HepG2 (cell line): Measurements from ENCODE around the gene CLDN15. TPM values are rescaled to one million over a fixed set of nuclear protein-coding genes. Genes with fewer than 3 reads are reported as not detected.

Experiments
- AGO1 ChIP-seq: fragments of 200-400 bp; formaldehyde crosslinking; IDR thresholded peaks from 2 replicates; pipeline ENCODE4 v1.6.1; 2017; ENCODE audit warnings: mild to moderate bottlenecking, low read depth, low read length, moderate library complexity; ENCODE audit not compliant: poor library complexity, severe bottlenecking
- FOXA3 ChIP-seq: IDR thresholded peaks from 2 replicates; pipeline ENCODE4 v1.6.1; 2016; ENCODE audit warnings: missing genetic modification reagents, missing compliant biosample characterization
- FOXK1 ChIP-seq: sonication (generic); formaldehyde crosslinking; IDR thresholded peaks from 2 replicates; pipeline ENCODE4 v1.4.0; 2020; ENCODE audit warnings: low read depth, missing genetic modification reagents, borderline replicate concordance
- KDM5B ChIP-seq: sonication (generic); formaldehyde crosslinking; IDR thresholded peaks from 2 replicates; pipeline ENCODE4 v1.4.0; 2020; ENCODE audit warnings: missing genetic modification reagents, mild to moderate bottlenecking, borderline replicate concordance
- KLF11 ChIP-seq: IDR thresholded peaks from 2 replicates; pipeline ENCODE4 v1.6.1; 2016; ENCODE audit warnings: missing compliant biosample characterization
- MEIS2 ChIP-seq: sonication (generic); formaldehyde crosslinking; IDR thresholded peaks from 2 replicates; pipeline ENCODE4 v1.9.0; 2021; ENCODE audit warnings: mild to moderate bottlenecking, missing genetic modification reagents
- MTA3 ChIP-seq: sonication (generic); formaldehyde crosslinking; IDR thresholded peaks from 2 replicates; pipeline ENCODE4 v1.4.0; 2020; ENCODE audit warnings: missing genetic modification reagents
- PITX1 ChIP-seq: sonication (generic); formaldehyde crosslinking; IDR thresholded peaks from 2 replicates; pipeline ENCODE4 v1.5.1; 2020; ENCODE audit warnings: mild to moderate bottlenecking, missing genetic modification reagents
- RBM22 ChIP-seq: fragments of 200-400 bp; formaldehyde crosslinking; optimal IDR thresholded peaks from 2 replicates; pipeline ENCODE3; 2017; ENCODE audit warnings: mild to moderate bottlenecking, low read length, moderate library complexity
- SALL2 ChIP-seq: sonication (generic); formaldehyde crosslinking; IDR thresholded peaks from 2 replicates; pipeline ENCODE4 v1.8.1; 2023; ENCODE audit warnings: mild to moderate bottlenecking, missing genetic modification reagents, inconsistent platforms
- SMAD9 ChIP-seq: sonication (generic); formaldehyde crosslinking; IDR thresholded peaks from 2 replicates; pipeline ENCODE4 v1.5.1; 2020; ENCODE audit warnings: mild to moderate bottlenecking, missing genetic modification reagents
- SMYD3 ChIP-seq: sonication (generic); formaldehyde crosslinking; IDR thresholded peaks from 2 replicates; pipeline ENCODE4 v1.8.1; 2023; ENCODE audit warnings: mild to moderate bottlenecking, missing genetic modification reagents
- TAF1 ChIP-seq: sonication (generic); formaldehyde crosslinking; IDR thresholded peaks from 2 replicates; pipeline ENCODE4 v1.4.0; 2020; ENCODE audit warnings: missing genetic modification reagents
- ZBTB21 ChIP-seq: sonication (generic); formaldehyde crosslinking; IDR thresholded peaks from 2 replicates; pipeline ENCODE4 v1.4.0; 2020; ENCODE audit warnings: missing genetic modification reagents
- ZFP36L2 ChIP-seq: sonication (generic); formaldehyde crosslinking; IDR thresholded peaks from 2 replicates; pipeline ENCODE4 v1.4.0; 2020; ENCODE audit warnings: missing genetic modification reagents
- ZNF121 ChIP-seq: sonication (generic); formaldehyde crosslinking; IDR thresholded peaks from 2 replicates; pipeline ENCODE4 v1.5.0; 2020; ENCODE audit warnings: mild to moderate bottlenecking, missing genetic modification reagents
- ZNF207 ChIP-seq: fragments of 450-650 bp; IDR thresholded peaks from 2 replicates; pipeline ENCODE4 v1.6.1; 2016; ENCODE audit warnings: antibody characterized with exemption, borderline replicate concordance
- ZZZ3 ChIP-seq: sonication (generic); formaldehyde crosslinking; IDR thresholded peaks from 2 replicates; pipeline ENCODE4 v1.4.0; 2020; ENCODE audit warnings: missing genetic modification reagents, mild to moderate bottlenecking, borderline replicate concordance
- polyA plus RNA-seq, 8 experiments: library from polyadenylated mRNA; depleted of rRNA in 3 of 8; stranded (reverse) in 7 of 8; unstranded in 1 of 8; fragments of >200 nt; fragmentation: Illumina TruSeq in 4 of 8; extraction: Trizol in 4 of 8; gene quantifications; 2 replicates each; pipeline versions ENCODE4 v1.2.1 to v1.2.3, GENCODE V29; 2011 to 2016; ENCODE audit warnings: low read depth in 4 of 8, missing spikeins in 1 of 8, mixed read lengths in 1 of 8; ENCODE audit not compliant: insufficient read depth in 1 of 8
- total RNA-seq, 5 experiments: library from RNA; depleted of rRNA; stranded (reverse); fragments of >200 nt; fragmentation: Illumina TruSeq; extraction: Trizol; gene quantifications; 2 replicates each; pipeline ENCODE4 v1.2.3, GENCODE V29; 2016; ENCODE audit warnings: low read depth in 1 of 5
- TF ChIP-seq, protein P1 (sequence below): sonication (generic); formaldehyde crosslinking; IDR thresholded peaks from 2 replicates; pipeline ENCODE4 v1.4.0; 2020; ENCODE audit warnings: mild to moderate bottlenecking, missing genetic modification reagents
- TF ChIP-seq, protein P2 (sequence below): sonication (generic); formaldehyde crosslinking; IDR thresholded peaks from 2 replicates; pipeline ENCODE4 v1.5.1; 2020; ENCODE audit warnings: mild to moderate bottlenecking, missing genetic modification reagents, moderate library complexity
- TF ChIP-seq, protein P3 (sequence below): sonication (generic); formaldehyde crosslinking; IDR thresholded peaks from 2 replicates; pipeline ENCODE4 v1.4.0; 2020; ENCODE audit warnings: missing genetic modification reagents
- TF ChIP-seq, protein P4 (sequence below): sonication (generic); formaldehyde crosslinking; IDR thresholded peaks from 2 replicates; pipeline ENCODE4 v1.4.0; 2020; ENCODE audit warnings: mild to moderate bottlenecking, missing genetic modification reagents

CLDN15 gene
- total and polyA plus RNA-seq, 2 of the 13 experiments (the other 11 are each of a cell fraction or from before 2014, with no cell fraction given), result 7.1 to 17.8 TPM

DNA sequence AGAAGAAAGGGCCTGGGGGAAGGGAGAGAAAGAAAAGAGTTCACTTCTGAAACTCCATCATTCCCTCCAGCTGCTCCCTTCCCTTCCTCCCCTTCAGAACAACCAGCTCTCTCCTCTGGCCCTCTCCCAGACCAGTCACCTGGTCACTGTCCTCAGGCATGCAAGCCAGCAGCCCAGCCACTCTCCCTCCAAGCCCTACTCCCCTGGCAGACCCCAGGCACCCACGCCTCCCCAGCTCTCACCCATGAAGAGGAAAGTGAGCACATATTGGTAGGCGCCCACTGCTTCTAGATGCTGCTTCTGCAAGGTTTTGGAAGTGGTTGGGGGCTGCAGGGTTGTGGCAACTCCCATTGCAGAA, 37.1 kb downstream of the CLDN15 start (continued):
- TF ChIP-seq, protein P1, sequence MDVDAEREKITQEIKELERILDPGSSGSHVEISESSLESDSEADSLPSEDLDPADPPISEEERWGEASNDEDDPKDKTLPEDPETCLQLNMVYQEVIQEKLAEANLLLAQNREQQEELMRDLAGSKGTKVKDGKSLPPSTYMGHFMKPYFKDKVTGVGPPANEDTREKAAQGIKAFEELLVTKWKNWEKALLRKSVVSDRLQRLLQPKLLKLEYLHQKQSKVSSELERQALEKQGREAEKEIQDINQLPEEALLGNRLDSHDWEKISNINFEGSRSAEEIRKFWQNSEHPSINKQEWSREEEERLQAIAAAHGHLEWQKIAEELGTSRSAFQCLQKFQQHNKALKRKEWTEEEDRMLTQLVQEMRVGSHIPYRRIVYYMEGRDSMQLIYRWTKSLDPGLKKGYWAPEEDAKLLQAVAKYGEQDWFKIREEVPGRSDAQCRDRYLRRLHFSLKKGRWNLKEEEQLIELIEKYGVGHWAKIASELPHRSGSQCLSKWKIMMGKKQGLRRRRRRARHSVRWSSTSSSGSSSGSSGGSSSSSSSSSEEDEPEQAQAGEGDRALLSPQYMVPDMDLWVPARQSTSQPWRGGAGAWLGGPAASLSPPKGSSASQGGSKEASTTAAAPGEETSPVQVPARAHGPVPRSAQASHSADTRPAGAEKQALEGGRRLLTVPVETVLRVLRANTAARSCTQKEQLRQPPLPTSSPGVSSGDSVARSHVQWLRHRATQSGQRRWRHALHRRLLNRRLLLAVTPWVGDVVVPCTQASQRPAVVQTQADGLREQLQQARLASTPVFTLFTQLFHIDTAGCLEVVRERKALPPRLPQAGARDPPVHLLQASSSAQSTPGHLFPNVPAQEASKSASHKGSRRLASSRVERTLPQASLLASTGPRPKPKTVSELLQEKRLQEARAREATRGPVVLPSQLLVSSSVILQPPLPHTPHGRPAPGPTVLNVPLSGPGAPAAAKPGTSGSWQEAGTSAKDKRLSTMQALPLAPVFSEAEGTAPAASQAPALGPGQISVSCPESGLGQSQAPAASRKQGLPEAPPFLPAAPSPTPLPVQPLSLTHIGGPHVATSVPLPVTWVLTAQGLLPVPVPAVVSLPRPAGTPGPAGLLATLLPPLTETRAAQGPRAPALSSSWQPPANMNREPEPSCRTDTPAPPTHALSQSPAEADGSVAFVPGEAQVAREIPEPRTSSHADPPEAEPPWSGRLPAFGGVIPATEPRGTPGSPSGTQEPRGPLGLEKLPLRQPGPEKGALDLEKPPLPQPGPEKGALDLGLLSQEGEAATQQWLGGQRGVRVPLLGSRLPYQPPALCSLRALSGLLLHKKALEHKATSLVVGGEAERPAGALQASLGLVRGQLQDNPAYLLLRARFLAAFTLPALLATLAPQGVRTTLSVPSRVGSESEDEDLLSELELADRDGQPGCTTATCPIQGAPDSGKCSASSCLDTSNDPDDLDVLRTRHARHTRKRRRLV (CRISPR knock-in tag), result no peak
- TF ChIP-seq, protein P2, sequence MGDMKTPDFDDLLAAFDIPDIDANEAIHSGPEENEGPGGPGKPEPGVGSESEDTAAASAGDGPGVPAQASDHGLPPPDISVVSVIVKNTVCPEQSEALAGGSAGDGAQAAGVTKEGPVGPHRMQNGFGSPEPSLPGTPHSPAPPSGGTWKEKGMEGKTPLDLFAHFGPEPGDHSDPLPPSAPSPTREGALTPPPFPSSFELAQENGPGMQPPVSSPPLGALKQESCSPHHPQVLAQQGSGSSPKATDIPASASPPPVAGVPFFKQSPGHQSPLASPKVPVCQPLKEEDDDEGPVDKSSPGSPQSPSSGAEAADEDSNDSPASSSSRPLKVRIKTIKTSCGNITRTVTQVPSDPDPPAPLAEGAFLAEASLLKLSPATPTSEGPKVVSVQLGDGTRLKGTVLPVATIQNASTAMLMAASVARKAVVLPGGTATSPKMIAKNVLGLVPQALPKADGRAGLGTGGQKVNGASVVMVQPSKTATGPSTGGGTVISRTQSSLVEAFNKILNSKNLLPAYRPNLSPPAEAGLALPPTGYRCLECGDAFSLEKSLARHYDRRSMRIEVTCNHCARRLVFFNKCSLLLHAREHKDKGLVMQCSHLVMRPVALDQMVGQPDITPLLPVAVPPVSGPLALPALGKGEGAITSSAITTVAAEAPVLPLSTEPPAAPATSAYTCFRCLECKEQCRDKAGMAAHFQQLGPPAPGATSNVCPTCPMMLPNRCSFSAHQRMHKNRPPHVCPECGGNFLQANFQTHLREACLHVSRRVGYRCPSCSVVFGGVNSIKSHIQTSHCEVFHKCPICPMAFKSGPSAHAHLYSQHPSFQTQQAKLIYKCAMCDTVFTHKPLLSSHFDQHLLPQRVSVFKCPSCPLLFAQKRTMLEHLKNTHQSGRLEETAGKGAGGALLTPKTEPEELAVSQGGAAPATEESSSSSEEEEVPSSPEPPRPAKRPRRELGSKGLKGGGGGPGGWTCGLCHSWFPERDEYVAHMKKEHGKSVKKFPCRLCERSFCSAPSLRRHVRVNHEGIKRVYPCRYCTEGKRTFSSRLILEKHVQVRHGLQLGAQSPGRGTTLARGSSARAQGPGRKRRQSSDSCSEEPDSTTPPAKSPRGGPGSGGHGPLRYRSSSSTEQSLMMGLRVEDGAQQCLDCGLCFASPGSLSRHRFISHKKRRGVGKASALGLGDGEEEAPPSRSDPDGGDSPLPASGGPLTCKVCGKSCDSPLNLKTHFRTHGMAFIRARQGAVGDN (CRISPR knock-in tag), result peak; percentile 41
- TF ChIP-seq, protein P3, sequence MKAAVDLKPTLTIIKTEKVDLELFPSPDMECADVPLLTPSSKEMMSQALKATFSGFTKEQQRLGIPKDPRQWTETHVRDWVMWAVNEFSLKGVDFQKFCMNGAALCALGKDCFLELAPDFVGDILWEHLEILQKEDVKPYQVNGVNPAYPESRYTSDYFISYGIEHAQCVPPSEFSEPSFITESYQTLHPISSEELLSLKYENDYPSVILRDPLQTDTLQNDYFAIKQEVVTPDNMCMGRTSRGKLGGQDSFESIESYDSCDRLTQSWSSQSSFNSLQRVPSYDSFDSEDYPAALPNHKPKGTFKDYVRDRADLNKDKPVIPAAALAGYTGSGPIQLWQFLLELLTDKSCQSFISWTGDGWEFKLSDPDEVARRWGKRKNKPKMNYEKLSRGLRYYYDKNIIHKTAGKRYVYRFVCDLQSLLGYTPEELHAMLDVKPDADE (CRISPR knock-in tag), result 0 out of 2 replicates have a peak, but pooled peaks have one; percentile 5
- TF ChIP-seq FOXK1 (CRISPR knock-in tag) (no peak), SMYD3 (CRISPR knock-in tag) (no peak), KLF11 (CRISPR knock-in tag) (no peak), MEIS2 (CRISPR knock-in tag) (no peak), TAF1 (no peak), ZBTB21 (no peak), SALL2 (0 out of 2 replicates have a peak, but pooled peaks have one; percentile 12), RBM22 (peak; percentile 44), FOXA3 (CRISPR knock-in tag) (no peak), ZNF207 (no peak), ZNF121 (CRISPR knock-in tag) (0 out of 2 replicates have a peak, but pooled peaks have one; percentile 1), SMAD9 (CRISPR knock-in tag) (no peak), MTA3 (CRISPR knock-in tag) (no peak), AGO1 (no peak), ZZZ3 (no peak), KDM5B (CRISPR knock-in tag) (no peak), ZFP36L2 (no peak), PITX1 (CRISPR knock-in tag) (no peak)
- TF ChIP-seq, protein P4, sequence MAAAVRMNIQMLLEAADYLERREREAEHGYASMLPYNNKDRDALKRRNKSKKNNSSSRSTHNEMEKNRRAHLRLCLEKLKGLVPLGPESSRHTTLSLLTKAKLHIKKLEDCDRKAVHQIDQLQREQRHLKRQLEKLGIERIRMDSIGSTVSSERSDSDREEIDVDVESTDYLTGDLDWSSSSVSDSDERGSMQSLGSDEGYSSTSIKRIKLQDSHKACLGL, result no peak
